WERI-Rb-1 (cell line): ENCODE results near the gene OBSL1.

ENCODE experiments used
- DNase-seq: peaks from one replicate; pipeline ENCODE4 v3.0.0-alpha.2; 2020
- H3K27ac ChIP-seq: fragments of 250-450 bp; sonication (Bioruptor Pico); 2 replicates; pipeline ENCODE4 v1.5.1; 2020; ENCODE audit warnings: mild to moderate bottlenecking, moderate library complexity
- H3K27me3 ChIP-seq: fragments of 250-450 bp; sonication (Bioruptor Pico); 2 replicates; pipeline ENCODE4 v1.5.1; 2021; ENCODE audit warnings: mild to moderate bottlenecking, low read depth, moderate library complexity; ENCODE audit not compliant: insufficient read depth, severe bottlenecking
- H3K36me3 ChIP-seq: fragments of 250-450 bp; sonication (Bioruptor Pico); 2 replicates; pipeline ENCODE4 v1.5.1; 2020; ENCODE audit warnings: mild to moderate bottlenecking, moderate library complexity
- H3K4me3 ChIP-seq: 2 replicates; pipeline ENCODE4 v1.5.1; 2011; ENCODE audit warnings: low read depth, mild to moderate bottlenecking, control low read depth, low read length
- H3K9me3 ChIP-seq: fragments of 250-450 bp; sonication (Bioruptor Pico); 2 replicates; pipeline ENCODE4 v1.5.1; 2021; ENCODE audit warnings: mild to moderate bottlenecking, moderate library complexity; ENCODE audit not compliant: severe bottlenecking
- TF ChIP-seq, protein P1 (sequence below): IDR thresholded peaks from 2 replicates; pipeline ENCODE4 v1.5.1; 2011; ENCODE audit warnings: low read depth, mild to moderate bottlenecking, control low read depth, inconsistent platforms, low read length

Gene OBSL1

DNA sequence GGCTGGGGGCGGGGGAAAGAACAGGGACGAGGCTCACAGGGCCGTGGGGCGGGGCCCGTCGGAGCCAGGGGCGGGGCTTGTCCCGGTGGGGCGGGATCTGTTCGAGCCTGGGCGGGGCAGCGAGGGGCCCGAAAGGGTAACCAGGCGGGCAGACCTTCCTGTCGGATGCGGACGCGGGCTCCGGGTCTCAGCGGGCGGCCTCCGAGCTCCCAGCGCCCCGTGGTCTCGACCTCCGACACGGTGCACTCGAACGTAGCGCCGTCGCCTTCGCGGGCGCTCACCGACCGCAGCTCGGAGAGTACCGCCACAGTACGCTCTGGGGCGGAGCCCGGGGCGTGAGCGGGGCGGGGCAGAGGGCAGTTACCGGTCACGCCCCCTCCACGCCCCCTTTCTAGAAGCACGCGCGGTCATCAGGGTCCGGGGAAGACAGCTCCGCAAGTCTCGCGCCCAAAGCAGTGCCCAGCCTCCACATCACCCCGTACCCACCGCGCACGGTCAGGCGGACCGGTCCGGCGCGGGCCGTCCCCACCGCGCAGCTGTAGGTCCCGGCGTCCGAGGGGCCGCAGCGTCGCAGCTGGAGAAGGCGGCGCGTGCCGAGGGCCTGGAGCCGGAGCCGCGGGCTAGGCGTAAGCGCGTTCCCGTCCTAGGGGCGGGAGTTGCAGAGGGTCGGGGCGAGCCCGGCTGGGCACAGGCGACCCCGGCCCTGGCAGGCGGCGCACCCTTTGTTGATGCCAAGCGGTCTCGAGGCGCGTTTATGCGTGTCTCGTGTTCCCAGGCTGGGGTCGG is 18.8 kb downstream of the OBSL1 start:
- H3K36me3 ChIP-seq: peaks cover 26% of the 10 kb centered on the region
- peak; percentile 93 for DNase-seq
- no peaks in the 10 kb centered on the region for H3K9me3 ChIP-seq
- no peaks in the 10 kb centered on the region for H3K27me3 ChIP-seq
- peak overlapping the region; percentile 62 for H3K4me3 ChIP-seq
- peak overlapping the region; percentile 60 for H3K27ac ChIP-seq
- TF ChIP-seq, protein P1, sequence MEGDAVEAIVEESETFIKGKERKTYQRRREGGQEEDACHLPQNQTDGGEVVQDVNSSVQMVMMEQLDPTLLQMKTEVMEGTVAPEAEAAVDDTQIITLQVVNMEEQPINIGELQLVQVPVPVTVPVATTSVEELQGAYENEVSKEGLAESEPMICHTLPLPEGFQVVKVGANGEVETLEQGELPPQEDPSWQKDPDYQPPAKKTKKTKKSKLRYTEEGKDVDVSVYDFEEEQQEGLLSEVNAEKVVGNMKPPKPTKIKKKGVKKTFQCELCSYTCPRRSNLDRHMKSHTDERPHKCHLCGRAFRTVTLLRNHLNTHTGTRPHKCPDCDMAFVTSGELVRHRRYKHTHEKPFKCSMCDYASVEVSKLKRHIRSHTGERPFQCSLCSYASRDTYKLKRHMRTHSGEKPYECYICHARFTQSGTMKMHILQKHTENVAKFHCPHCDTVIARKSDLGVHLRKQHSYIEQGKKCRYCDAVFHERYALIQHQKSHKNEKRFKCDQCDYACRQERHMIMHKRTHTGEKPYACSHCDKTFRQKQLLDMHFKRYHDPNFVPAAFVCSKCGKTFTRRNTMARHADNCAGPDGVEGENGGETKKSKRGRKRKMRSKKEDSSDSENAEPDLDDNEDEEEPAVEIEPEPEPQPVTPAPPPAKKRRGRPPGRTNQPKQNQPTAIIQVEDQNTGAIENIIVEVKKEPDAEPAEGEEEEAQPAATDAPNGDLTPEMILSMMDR: no peak

DNA sequence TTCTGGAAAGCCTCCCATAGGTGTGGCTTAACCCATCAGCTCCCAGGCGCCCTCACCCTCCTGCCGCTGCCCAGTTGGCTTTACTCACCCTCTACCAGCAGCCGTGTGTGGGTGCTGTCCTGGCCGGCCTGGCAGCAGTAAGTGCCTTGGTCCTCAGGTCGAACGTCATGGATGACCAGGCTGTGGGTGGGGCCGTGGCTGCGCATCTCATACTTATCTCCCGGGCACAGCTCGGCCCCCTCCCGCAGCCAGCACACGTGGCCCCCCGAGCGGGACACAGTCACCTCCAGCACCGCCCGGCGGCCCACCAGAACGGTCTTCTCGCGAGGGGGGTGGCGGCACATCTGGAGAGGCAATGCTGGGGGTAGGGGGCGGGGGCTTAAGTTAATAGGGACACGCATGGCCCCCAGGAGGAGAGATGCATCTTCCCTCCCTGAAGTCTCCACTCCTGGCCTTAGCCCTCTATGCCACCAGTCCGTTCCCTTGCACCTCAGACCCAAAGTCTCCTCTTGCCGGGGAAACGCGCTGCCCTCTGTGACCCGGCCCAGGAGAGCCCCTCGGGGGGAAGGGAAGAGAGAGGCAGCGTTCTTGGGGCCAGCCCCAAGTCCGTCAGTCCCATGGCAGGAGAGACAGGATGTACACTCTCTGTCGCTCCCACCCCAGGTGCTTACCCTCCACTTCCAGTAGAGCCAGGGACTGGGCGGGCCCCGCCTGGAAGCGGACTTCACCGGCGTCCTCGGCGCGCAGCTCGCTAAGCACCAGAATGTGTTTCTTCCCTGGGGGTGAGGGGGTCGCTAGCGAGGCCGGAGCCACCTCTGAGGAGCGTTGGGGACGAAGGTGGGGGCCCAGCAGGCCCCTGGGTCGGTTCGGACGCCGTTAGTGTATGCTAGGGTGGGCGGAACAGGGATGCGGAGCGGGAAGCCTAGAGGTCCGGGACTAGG is 19.6 kb downstream of the OBSL1 start:
- Histone ChIP-seq H3K9me3 (no peaks in the 10 kb centered on the region), H3K27ac (peak overlapping the region; percentile 60), H3K4me3 (peak overlapping the region; percentile 62), H3K27me3 (no peaks in the 10 kb centered on the region), H3K36me3 (peaks cover 33% of the 10 kb centered on the region)
- DNase-seq: peak; percentile 59
- TF ChIP-seq, protein P1: no peak

DNA sequence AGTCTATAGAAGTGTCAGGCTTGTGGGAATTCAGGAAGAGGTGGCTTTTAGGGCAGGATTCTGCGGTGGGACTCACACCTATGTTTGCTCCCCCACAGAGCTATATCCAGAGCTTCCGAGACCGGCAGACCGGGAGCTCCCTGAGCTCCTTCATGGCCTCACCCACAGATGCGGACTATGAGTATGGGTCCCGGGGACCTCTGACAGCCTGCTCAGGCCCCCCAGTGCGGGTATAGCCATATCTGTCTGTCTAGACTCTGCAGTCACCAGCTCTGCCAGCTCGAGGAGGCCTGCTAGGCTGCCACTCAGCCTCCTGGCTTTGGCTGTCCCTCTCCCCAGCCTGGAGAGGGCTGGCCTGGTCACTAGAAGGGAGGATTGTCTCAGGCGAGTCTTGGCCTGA is 21.7 kb downstream of the OBSL1 start:
- TF ChIP-seq, protein P1: no peak

DNA sequence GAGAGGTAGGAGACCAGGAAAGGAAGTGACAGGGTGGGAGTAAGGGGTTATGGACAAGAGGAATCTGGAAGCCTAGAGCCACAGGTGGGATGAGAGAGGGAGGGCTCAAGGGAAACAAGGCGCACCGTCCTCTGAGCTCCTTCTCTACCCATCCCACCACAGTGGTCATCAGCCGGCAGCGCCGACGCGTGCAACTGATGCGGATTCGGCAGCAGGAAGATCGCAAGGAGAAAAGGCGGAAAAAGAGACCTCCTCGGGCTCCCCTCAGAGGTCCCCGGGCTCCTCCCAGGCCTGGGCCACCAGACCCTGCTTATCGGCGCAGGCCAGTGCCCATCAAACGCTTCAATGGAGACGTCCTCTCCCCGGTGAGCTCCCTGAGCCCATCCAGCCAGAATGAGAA is 22.3 kb downstream of the OBSL1 start:
- peaks cover 43% of the 10 kb centered on the region for H3K36me3 ChIP-seq
- TF ChIP-seq, protein P1: no peak
- no peaks in the 10 kb centered on the region for H3K27me3 ChIP-seq
- no peak for DNase-seq
- no peak overlapping the region for H3K4me3 ChIP-seq
- H3K9me3 ChIP-seq: no peaks in the 10 kb centered on the region
- no peak overlapping the region for H3K27ac ChIP-seq

More for the DNA sequence above, 21.7 kb downstream of the OBSL1 start:
- no peak for DNase-seq
- Histone ChIP-seq H3K4me3 (no peak overlapping the region), H3K9me3 (no peaks in the 10 kb centered on the region), H3K27ac (no peak overlapping the region), H3K36me3 (peaks cover 42% of the 10 kb centered on the region), H3K27me3 (no peaks in the 10 kb centered on the region)

DNA sequence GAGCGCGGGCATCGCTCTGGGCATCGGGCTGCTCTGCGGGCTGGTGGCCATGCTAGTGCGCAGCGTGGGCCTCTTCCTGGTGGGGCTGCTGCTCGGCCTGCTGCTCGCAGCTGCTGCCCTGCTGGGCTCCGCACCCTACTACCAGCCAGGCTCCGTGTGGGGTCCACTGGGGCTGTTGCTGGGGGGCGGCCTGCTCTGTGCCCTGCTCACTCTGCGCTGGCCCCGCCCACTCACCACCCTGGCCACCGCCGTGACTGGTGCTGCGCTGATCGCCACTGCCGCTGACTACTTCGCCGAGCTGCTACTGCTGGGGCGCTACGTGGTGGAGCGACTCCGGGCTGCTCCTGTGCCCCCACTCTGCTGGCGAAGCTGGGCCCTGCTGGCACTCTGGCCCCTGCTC is 23.7 kb downstream of the OBSL1 start:
- no peaks in the 10 kb centered on the region for H3K27me3 ChIP-seq
- H3K9me3 ChIP-seq: no peaks in the 10 kb centered on the region
- no peak overlapping the region for H3K4me3 ChIP-seq
- peaks cover 44% of the 10 kb centered on the region for H3K36me3 ChIP-seq
- TF ChIP-seq, protein P1: no peak
- no peak overlapping the region for H3K27ac ChIP-seq
- DNase-seq: no peak
